HUES6 (cell line): ENCODE results near the gene ACTL6B.
"Not testable (repeated sequence)": the region's sequence is repeated elsewhere in the genome, so short reads cannot be mapped to it uniquely, and the experiment has no call there.

Experiments used
- H3K27ac ChIP-seq: 2 replicates; pipeline ENCODE4 v1.7.0; 2013; ENCODE audit warnings: low read depth, mild to moderate bottlenecking, low read length, inconsistent platforms
- H3K27me3 ChIP-seq: 2 replicates; pipeline ENCODE4 v1.6.1; 2013; ENCODE audit warnings: low read length; ENCODE audit not compliant: control insufficient read depth, insufficient read depth
- H3K36me3 ChIP-seq: 2 replicates; pipeline ENCODE4 v1.6.1; 2013; ENCODE audit warnings: low read length; ENCODE audit not compliant: control insufficient read depth, insufficient read depth
- H3K4me1 ChIP-seq: 2 replicates; pipeline ENCODE4 v1.6.1; 2013; ENCODE audit warnings: low read length; ENCODE audit not compliant: control insufficient read depth, insufficient read depth
- H3K4me3 ChIP-seq: 2 replicates; pipeline ENCODE4 v1.5.1; 2013; ENCODE audit warnings: low read depth, low read length
- H3K9ac ChIP-seq: one replicate; pipeline ENCODE4 v1.6.1; 2013; ENCODE audit warnings: mild to moderate bottlenecking, low read length
- H3K9me3 ChIP-seq: 2 replicates; pipeline ENCODE4 v1.6.1; 2013; ENCODE audit warnings: low read depth, low read length; ENCODE audit not compliant: control insufficient read depth, insufficient read depth

ACTL6B gene

GRCh38 chr7:100668069-100668449 is 11.8 kb upstream of the ACTL6B start:
- Histone ChIP-seq H3K4me1 (no peaks in the 10 kb centered on the region), H3K36me3 (no peaks in the 10 kb centered on the region), H3K27me3 (peaks cover 12% of the 10 kb centered on the region), H3K27ac (no peak overlapping the region), H3K9ac (no peak overlapping the region), H3K4me3 (no peak overlapping the region), H3K9me3 (no peaks in the 10 kb centered on the region)

- Histone ChIP-seq H3K9ac (no peak overlapping the region), H3K4me1 (no peaks in the 10 kb centered on the region), H3K27me3 (peaks cover 10% of the 10 kb centered on the region), H3K27ac (no peak overlapping the region), H3K4me3 (no peak overlapping the region), H3K9me3 (no peaks in the 10 kb centered on the region), H3K36me3 (no peaks in the 10 kb centered on the region)
These were observed 11.3 kb upstream of the ACTL6B start for GRCh38 chr7:100667331-100668068.

GRCh38 chr7:100665168-100665726 is 9.0 kb upstream of the ACTL6B start:
- Histone ChIP-seq H3K36me3 (no peaks in the 10 kb centered on the region), H3K4me1 (no peaks in the 10 kb centered on the region), H3K4me3 (no peak overlapping the region), H3K27me3 (peaks cover 4% of the 10 kb centered on the region), H3K9me3 (no peaks in the 10 kb centered on the region), H3K9ac (no peak overlapping the region), H3K27ac (no peak overlapping the region)

- H3K9me3 ChIP-seq, H3K4me1 ChIP-seq, H3K4me3 ChIP-seq, H3K36me3 ChIP-seq, H3K9ac ChIP-seq, H3K27ac ChIP-seq: not testable (repeated sequence)
- peaks cover 18% of the 10 kb centered on the region for H3K27me3 ChIP-seq
These were observed 6.0 kb upstream of the ACTL6B start for GRCh38 chr7:100662194-100662776.

GRCh38 chr7:100654908-100655831 is 1.1 kb downstream of the ACTL6B start:
- H3K27me3 ChIP-seq, result peaks cover 42% of the 10 kb centered on the region
- no peak overlapping the region for H3K9ac ChIP-seq
- H3K9me3 ChIP-seq, result 0 out of 2 replicates have a peak, but pooled peaks cover 3% of the 10 kb centered on the region
- H3K4me1 ChIP-seq, result no peaks in the 10 kb centered on the region
- H3K4me3 ChIP-seq, result peak overlapping the region; percentile 51
- H3K27ac ChIP-seq, result no peak overlapping the region
- H3K36me3 ChIP-seq, result no peaks in the 10 kb centered on the region

GRCh38 chr7:100649826-100650565 is 6.3 kb downstream of the ACTL6B start:
- H3K27me3 ChIP-seq, result peaks cover 21% of the 10 kb centered on the region
- 0 out of 2 replicates have a peak, but pooled peaks cover 3% of the 10 kb centered on the region for H3K9me3 ChIP-seq
- no peaks in the 10 kb centered on the region for H3K36me3 ChIP-seq
- no peak overlapping the region for H3K9ac ChIP-seq
- H3K27ac ChIP-seq, result no peak overlapping the region
- H3K4me3 ChIP-seq, result no peak overlapping the region
- peaks cover 5% of the 10 kb centered on the region for H3K4me1 ChIP-seq

GRCh38 chr7:100642534-100642907 is 13.7 kb downstream of the ACTL6B start:
- Histone ChIP-seq H3K36me3 (no peaks in the 10 kb centered on the region), H3K27me3 (peaks cover 4% of the 10 kb centered on the region; the same call in 1 of the 2 replicates), H3K4me3 (no peak overlapping the region), H3K27ac (no peak overlapping the region), H3K4me1 (peaks cover 21% of the 10 kb centered on the region), H3K9me3 (no peaks in the 10 kb centered on the region), H3K9ac (no peak overlapping the region)

- Histone ChIP-seq H3K9ac (no peak overlapping the region), H3K27ac (no peak overlapping the region), H3K27me3 (peaks cover 4% of the 10 kb centered on the region; the same call in 1 of the 2 replicates), H3K36me3 (no peaks in the 10 kb centered on the region), H3K4me3 (no peak overlapping the region), H3K4me1 (peaks cover 18% of the 10 kb centered on the region), H3K9me3 (no peaks in the 10 kb centered on the region)
These were observed 14.3 kb downstream of the ACTL6B start for GRCh38 chr7:100641860-100642533.

- peaks cover 4% of the 10 kb centered on the region; the same call in 1 of the 2 replicates for H3K27me3 ChIP-seq
- no peak within 1 kb of the TSS for H3K9ac ChIP-seq
- H3K4me3 ChIP-seq, result no peak within 1 kb of the TSS
- H3K9me3 ChIP-seq, result no peaks in the 10 kb centered on the region
- no peaks in the 10 kb centered on the region for H3K36me3 ChIP-seq
- H3K27ac ChIP-seq, result no peak within 1 kb of the TSS
- H3K4me1 ChIP-seq, result peaks cover 18% of the 10 kb centered on the region
These were observed 14.8 kb downstream of the ACTL6B start, which contains the start of gene TFR2 for GRCh38 chr7:100641463-100641859. TSS of gene TFR2 (minus strand) at chr7:100641552. CDS start at chr7:100641509, 43 bp downstream.
